Measurements from ENCODE around the gene KLHL26. TPM values are rescaled to one million over a fixed set of nuclear protein-coding genes. Genes with fewer than 3 reads are reported as not detected.

KLHL26 gene
- total and polyA plus RNA-seq, 2 donors from 2014 or later = 5.6 to 16.1 TPM

GRCh38 chr19:18593367-18594095 lies 43.3 kb upstream of the KLHL26 start:
- Histone ChIP-seq H3K4me3 (ENCODE audit: low read length in 3 of 3) (no peak overlapping the region), H3K36me3 (ENCODE audit: control insufficient read depth in 2 of 3, insufficient read depth in 3 of 3, low read length in 3 of 3) (peaks cover 0 to 3% (median 2%) of the 10 kb centered on the region in 3 donors), H3K27ac (ENCODE audit: low read depth in 2 of 2, low read length in 2 of 2) (no peak overlapping the region), H3K4me1 (ENCODE audit: control insufficient read depth in 2 of 3, insufficient read depth in 2 of 3, low read depth in 1 of 3, low read length in 3 of 3) (peaks cover 0 to 14% (median 0%) of the 10 kb centered on the region in 3 donors), H3K9ac (ENCODE audit: low read length in 3 of 3) (no peak overlapping the region), H3K9me3 (ENCODE audit: control insufficient read depth in 2 of 3, insufficient read depth in 1 of 3, low read length in 3 of 3) (no peaks in the 10 kb centered on the region), H3K27me3 (ENCODE audit: control insufficient read depth, insufficient read depth, low read length) (peaks cover 2% of the 10 kb centered on the region)
- intact Hi-C loops (cut with DNase I) = loop anchor here (10.0 kb wide), 1 partner anchor 251 kb away; no protein-coding TSS in a partner anchor
- DNase-seq (peak in 1 of 5 donors; percentile 65), FAIRE-seq (no peak)
- no peak for TF ChIP-seq CTCF (IDR thresholded peaks at IDR 0.05; ENCODE audit: borderline replicate concordance, extremely low read depth, insufficient read depth)

GRCh38 chr19:18594096-18594823 lies 42.6 kb upstream of the KLHL26 start:
- intact Hi-C loops (cut with DNase I) = loop anchor here (10.0 kb wide), 1 partner anchor 251 kb away; no protein-coding TSS in a partner anchor
- Histone ChIP-seq H3K27ac (ENCODE audit: low read depth in 2 of 2, low read length in 2 of 2) (no peak overlapping the region), H3K4me1 (ENCODE audit: control insufficient read depth in 2 of 3, insufficient read depth in 2 of 3, low read depth in 1 of 3, low read length in 3 of 3) (peaks cover 0 to 12% (median 0%) of the 10 kb centered on the region in 3 donors), H3K4me3 (ENCODE audit: low read length in 3 of 3) (peak overlapping the region in 2 of 3 donors; percentile 18 to 25), H3K27me3 (ENCODE audit: control insufficient read depth, insufficient read depth, low read length) (peaks cover 2% of the 10 kb centered on the region), H3K36me3 (ENCODE audit: control insufficient read depth in 2 of 3, insufficient read depth in 3 of 3, low read length in 3 of 3) (peaks cover 0 to 3% (median 2%) of the 10 kb centered on the region in 3 donors), H3K9ac (ENCODE audit: low read length in 3 of 3) (peak overlapping the region in 2 of 3 donors; percentile 12 to 65), H3K9me3 (ENCODE audit: control insufficient read depth in 2 of 3, insufficient read depth in 1 of 3, low read length in 3 of 3) (no peaks in the 10 kb centered on the region)
- DNase-seq = peak; percentile 84 to 95 (median 92)
- FAIRE-seq = no peak
- peak; percentile 76 for TF ChIP-seq CTCF (IDR thresholded peaks at IDR 0.05; ENCODE audit: borderline replicate concordance, extremely low read depth, insufficient read depth)

GRCh38 chr19:18594824-18595373 lies 41.9 kb upstream of the KLHL26 start:
- DNase-seq = peak in 1 of 5 donors; percentile 70
- Histone ChIP-seq H3K4me3 (ENCODE audit: low read length in 3 of 3) (peak overlapping the region in 2 of 3 donors; percentile 18 to 25), H3K36me3 (ENCODE audit: control insufficient read depth in 2 of 3, insufficient read depth in 3 of 3, low read length in 3 of 3) (peaks cover 0 to 3% (median 2%) of the 10 kb centered on the region in 3 donors), H3K27me3 (ENCODE audit: control insufficient read depth, insufficient read depth, low read length) (peaks cover 2% of the 10 kb centered on the region), H3K4me1 (ENCODE audit: control insufficient read depth in 2 of 3, insufficient read depth in 2 of 3, low read depth in 1 of 3, low read length in 3 of 3) (peaks cover 0 to 6% (median 0%) of the 10 kb centered on the region in 3 donors), H3K27ac (ENCODE audit: low read depth in 2 of 2, low read length in 2 of 2) (no peak overlapping the region), H3K9ac (ENCODE audit: low read length in 3 of 3) (peak overlapping the region in 1 of 3 donors; percentile 65), H3K9me3 (ENCODE audit: control insufficient read depth in 2 of 3, insufficient read depth in 1 of 3, low read length in 3 of 3) (no peaks in the 10 kb centered on the region)
- no peak for TF ChIP-seq CTCF (IDR thresholded peaks at IDR 0.05; ENCODE audit: borderline replicate concordance, extremely low read depth, insufficient read depth)
- intact Hi-C loops (cut with DNase I) = loop anchor here (10.0 kb wide), 1 partner anchor 250 kb away; no protein-coding TSS in a partner anchor
- FAIRE-seq = no peak
